PC-9 (cell line): ENCODE results near the gene TAS1R2. TPM values are rescaled to one million over a fixed set of nuclear protein-coding genes. Genes with fewer than 3 reads are reported as not detected.

ENCODE experiments used
- BruUV-seq: library from RNA; stranded (reverse); fragments of 400-500 nt; replicated peaks from 2 replicates; lab custom pipeline; 2021; lab: Mats Ljungman, UMichigan
- CTCF ChIA-PET: fragments of 300-600 bp; sonication (Branson Sonifier 250); formaldehyde crosslinking; loops from one replicate; lab custom pipeline; 2022; ENCODE audit warnings: antibody characterized with exemption; lab: Charles Lee
- POLR2A ChIA-PET: fragments of 300-600 bp; sonication (Branson Sonifier 250); formaldehyde crosslinking; loops from one replicate; lab custom pipeline; 2022; ENCODE audit warnings: antibody characterized with exemption; ENCODE audit not compliant: unreplicated experiment; lab: Charles Lee
- DNase-seq, 2 experiments: peaks; one replicate each; pipeline versions ENCODE4 v3.0.0 to v3.0.0-alpha.2; 2015 to 2022; ENCODE audit warnings: mixed read lengths in 1 of 2
- H2AFZ ChIP-seq: fragments of 200-600 bp; sonication (generic); 2 replicates; pipeline ENCODE4 v1.8.1; 2017; ENCODE audit warnings: antibody characterized with exemption
- H3F3A ChIP-seq: fragments of 200-600 bp; sonication (generic); 2 replicates; pipeline ENCODE4 v1.8.1; 2017; ENCODE audit warnings: antibody characterized with exemption, mild to moderate bottlenecking, low read depth; ENCODE audit not compliant: insufficient read depth
- H3K27ac ChIP-seq: fragments of 200-600 bp; sonication (generic); 2 replicates; pipeline ENCODE4 v1.6.1; 2016; ENCODE audit warnings: mixed run types
- H3K27me3 ChIP-seq: fragments of 200-600 bp; sonication (generic); 2 replicates; pipeline ENCODE4 v1.6.1; 2016; ENCODE audit warnings: low read depth, mixed run types; ENCODE audit not compliant: insufficient read depth
- H3K36me3 ChIP-seq: fragments of 200-600 bp; sonication (generic); 2 replicates; pipeline ENCODE4 v1.6.1; 2016; ENCODE audit warnings: low read depth, mixed run types
- H3K4me1 ChIP-seq: fragments of 200-600 bp; sonication (generic); replicated peaks from 2 replicates; pipeline ENCODE4 v1.6.1; 2016; ENCODE audit warnings: mixed run types; ENCODE audit not compliant: insufficient read depth
- H3K4me2 ChIP-seq: fragments of 200-600 bp; sonication (generic); 2 replicates; pipeline ENCODE4 v1.6.1; 2017; ENCODE audit warnings: mixed run types
- H3K4me3 ChIP-seq: fragments of 200-600 bp; sonication (generic); 2 replicates; pipeline ENCODE4 v1.6.1; 2016; ENCODE audit warnings: mixed run types
- H3K79me2 ChIP-seq: fragments of 200-600 bp; sonication (generic); 2 replicates; pipeline ENCODE4 v1.6.1; 2017; ENCODE audit warnings: low read depth, mixed run types
- H3K9me2 ChIP-seq: fragments of 200-600 bp; sonication (generic); 2 replicates; pipeline ENCODE4 v1.8.1; 2017; ENCODE audit warnings: mild to moderate bottlenecking; ENCODE audit not compliant: insufficient read depth
- H3K9me3 ChIP-seq: fragments of 200-600 bp; sonication (generic); 2 replicates; pipeline ENCODE4 v1.8.1; 2016; ENCODE audit warnings: low read depth; ENCODE audit not compliant: insufficient read depth
- H4K20me1 ChIP-seq: fragments of 200-600 bp; sonication (generic); 2 replicates; pipeline ENCODE4 v1.8.1; 2017; ENCODE audit not compliant: insufficient read depth
- EZH2 ChIP-seq: fragments of 200-600 bp; sonication (generic); IDR thresholded peaks from 2 replicates; pipeline ENCODE4 v1.8.0; 2017; ENCODE audit warnings: antibody characterized with exemption, low read depth
- intact Hi-C: fragments of 100-400 bp; cut with micrococcal nuclease; formaldehyde crosslinking; loops from one replicate; pipeline ENCODE4 v1.10.0; 2022; ENCODE audit not compliant: unreplicated experiment
- total RNA-seq: library from RNA; stranded (reverse); gene quantifications from 2 replicates; pipeline ENCODE4 v1.2.3, GENCODE V29; 2021
- TF ChIP-seq, protein P1 (sequence below): fragments of 200-600 bp; sonication (generic); conservative IDR thresholded peaks from 2 replicates; pipeline ENCODE4 v1.6.1; 2017; ENCODE audit warnings: mixed run types, antibody characterized with exemption, mild to moderate bottlenecking, moderate library complexity

TAS1R2 gene
- total RNA-seq, 1 experiment from 2014 or later = not detected

GRCh38 chr1:18803851-18804250 is 55.6 kb downstream of the TAS1R2 start:
- BruUV-seq = no TSS peak
- Histone ChIP-seq H3K4me3 (no peak overlapping the region), H4K20me1 (no peaks in the 10 kb centered on the region), H3K27me3 (peaks cover 32% of the 10 kb centered on the region), H3K4me1 (no peaks in the 10 kb centered on the region), H3K27ac (no peak overlapping the region), H2AFZ (no peak overlapping the region), H3F3A (no peaks in the 10 kb centered on the region), H3K9me3 (no peaks in the 10 kb centered on the region), H3K4me2 (no peak overlapping the region), H3K79me2 (no peaks in the 10 kb centered on the region), H3K9me2 (no peaks in the 10 kb centered on the region), H3K36me3 (no peaks in the 10 kb centered on the region)
- ChIA-PET CTCF (no interaction called here), POLR2A (no interaction called here)
- TF ChIP-seq, protein P1, sequence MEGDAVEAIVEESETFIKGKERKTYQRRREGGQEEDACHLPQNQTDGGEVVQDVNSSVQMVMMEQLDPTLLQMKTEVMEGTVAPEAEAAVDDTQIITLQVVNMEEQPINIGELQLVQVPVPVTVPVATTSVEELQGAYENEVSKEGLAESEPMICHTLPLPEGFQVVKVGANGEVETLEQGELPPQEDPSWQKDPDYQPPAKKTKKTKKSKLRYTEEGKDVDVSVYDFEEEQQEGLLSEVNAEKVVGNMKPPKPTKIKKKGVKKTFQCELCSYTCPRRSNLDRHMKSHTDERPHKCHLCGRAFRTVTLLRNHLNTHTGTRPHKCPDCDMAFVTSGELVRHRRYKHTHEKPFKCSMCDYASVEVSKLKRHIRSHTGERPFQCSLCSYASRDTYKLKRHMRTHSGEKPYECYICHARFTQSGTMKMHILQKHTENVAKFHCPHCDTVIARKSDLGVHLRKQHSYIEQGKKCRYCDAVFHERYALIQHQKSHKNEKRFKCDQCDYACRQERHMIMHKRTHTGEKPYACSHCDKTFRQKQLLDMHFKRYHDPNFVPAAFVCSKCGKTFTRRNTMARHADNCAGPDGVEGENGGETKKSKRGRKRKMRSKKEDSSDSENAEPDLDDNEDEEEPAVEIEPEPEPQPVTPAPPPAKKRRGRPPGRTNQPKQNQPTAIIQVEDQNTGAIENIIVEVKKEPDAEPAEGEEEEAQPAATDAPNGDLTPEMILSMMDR = no peak
- no peak for TF ChIP-seq EZH2
- DNase-seq = no peak
- intact Hi-C loops = no loop called here

- POLR2A ChIA-PET = no interaction called here
- CTCF ChIA-PET = no interaction called here
Measured at GRCh38 chr1:18803151-18803791, 56.2 kb downstream of the TAS1R2 start.

DNA sequence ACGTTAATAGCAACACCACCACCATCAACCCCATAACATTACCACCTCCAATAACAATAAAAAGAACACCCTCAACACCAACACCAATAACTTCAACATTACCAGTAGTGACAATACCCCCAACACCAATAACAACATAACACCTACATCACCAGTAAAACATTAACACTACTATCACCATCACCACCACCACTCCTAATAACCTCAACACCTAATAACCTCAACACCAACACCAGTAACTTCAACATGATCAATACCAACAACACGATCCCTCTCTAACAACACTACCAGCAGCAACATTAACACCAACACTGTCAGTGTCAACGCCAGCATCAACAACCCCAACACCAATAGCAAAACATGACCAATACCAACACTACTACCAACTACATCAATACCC is 57.2 kb downstream of the TAS1R2 start:
- Histone ChIP-seq H2AFZ (no peak overlapping the region), H3K4me1 (no peaks in the 10 kb centered on the region), H3K79me2 (no peaks in the 10 kb centered on the region), H3K4me2 (no peak overlapping the region), H3K27me3 (peaks cover 32% of the 10 kb centered on the region), H4K20me1 (no peaks in the 10 kb centered on the region), H3K27ac (no peak overlapping the region), H3K9me2 (no peaks in the 10 kb centered on the region), H3K9me3 (no peaks in the 10 kb centered on the region), H3K36me3 (no peaks in the 10 kb centered on the region), H3F3A (no peaks in the 10 kb centered on the region), H3K4me3 (no peak overlapping the region)
- DNase-seq = no peak
- TF ChIP-seq EZH2 = no peak
- TF ChIP-seq, protein P1 = no peak
- ChIA-PET CTCF (no interaction called here), POLR2A (no interaction called here)
- BruUV-seq = no TSS peak
- intact Hi-C loops = no loop called here

More at GRCh38 chr1:18803151-18803791, 56.2 kb downstream of the TAS1R2 start:
- no peak overlapping the region for H3K4me3 ChIP-seq
- no peaks in the 10 kb centered on the region for H3K9me3 ChIP-seq
- H3K9me2 ChIP-seq = no peaks in the 10 kb centered on the region
- no peaks in the 10 kb centered on the region for H3K79me2 ChIP-seq
- no TSS peak for BruUV-seq
- no peak overlapping the region for H2AFZ ChIP-seq
- H3K27me3 ChIP-seq = peaks cover 32% of the 10 kb centered on the region
- no peaks in the 10 kb centered on the region for H4K20me1 ChIP-seq
- no peak for TF ChIP-seq EZH2
- TF ChIP-seq, protein P1 = no peak
- H3K36me3 ChIP-seq = no peaks in the 10 kb centered on the region
- H3K4me2 ChIP-seq = no peak overlapping the region
- intact Hi-C loops = no loop called here
- no peak overlapping the region for H3K27ac ChIP-seq
- H3K4me1 ChIP-seq = no peaks in the 10 kb centered on the region
- DNase-seq = no peak
- no peaks in the 10 kb centered on the region for H3F3A ChIP-seq
